OCI-LY7 (cell line): Measurements from ENCODE around the gene DPM3.

ENCODE experiments used
- EZH2phosphoT487 ChIP-seq: fragments of 200-600 bp; sonication (generic); IDR thresholded peaks from 2 replicates; pipeline ENCODE4 v1.6.1; 2018; ENCODE audit warnings: low read depth, borderline replicate concordance, mild to moderate bottlenecking, mixed run types, antibody characterized with exemption, low read length, moderate library complexity, mixed read lengths
- TF ChIP-seq, protein P1 (sequence below): fragments of 200-600 bp; sonication (generic); conservative IDR thresholded peaks from 2 replicates; pipeline ENCODE4 v1.5.1; 2014; ENCODE audit warnings: mild to moderate bottlenecking, antibody characterized with exemption, low read length, moderate library complexity, mixed read lengths

DNA sequence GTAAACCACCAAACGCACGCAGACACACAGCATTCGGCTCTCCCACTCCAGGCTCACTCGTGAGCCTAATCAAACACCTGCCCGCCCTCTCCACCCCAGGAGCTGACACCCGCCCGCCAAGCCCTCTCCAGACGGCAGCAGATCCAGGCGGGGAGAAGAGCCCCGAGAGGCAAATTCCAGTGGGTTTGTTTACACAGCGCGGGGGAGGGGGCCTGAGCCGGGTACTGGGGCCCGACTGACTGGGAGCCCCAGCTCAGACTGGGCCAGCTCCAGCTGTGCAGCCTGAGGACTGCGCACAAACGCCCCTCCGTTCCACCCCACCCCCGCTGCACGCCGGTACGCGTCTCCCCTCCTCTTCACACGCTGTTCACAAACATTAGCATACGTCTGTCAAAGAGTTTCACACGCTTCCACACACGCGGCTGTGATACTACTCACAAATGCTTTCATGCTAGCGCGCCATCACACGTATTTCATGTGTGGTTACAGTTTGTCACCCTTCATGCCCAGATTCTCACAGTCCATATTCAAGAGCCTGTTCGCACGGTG is 13.7 kb downstream of the DPM3 start:
- TF ChIP-seq, protein P1, sequence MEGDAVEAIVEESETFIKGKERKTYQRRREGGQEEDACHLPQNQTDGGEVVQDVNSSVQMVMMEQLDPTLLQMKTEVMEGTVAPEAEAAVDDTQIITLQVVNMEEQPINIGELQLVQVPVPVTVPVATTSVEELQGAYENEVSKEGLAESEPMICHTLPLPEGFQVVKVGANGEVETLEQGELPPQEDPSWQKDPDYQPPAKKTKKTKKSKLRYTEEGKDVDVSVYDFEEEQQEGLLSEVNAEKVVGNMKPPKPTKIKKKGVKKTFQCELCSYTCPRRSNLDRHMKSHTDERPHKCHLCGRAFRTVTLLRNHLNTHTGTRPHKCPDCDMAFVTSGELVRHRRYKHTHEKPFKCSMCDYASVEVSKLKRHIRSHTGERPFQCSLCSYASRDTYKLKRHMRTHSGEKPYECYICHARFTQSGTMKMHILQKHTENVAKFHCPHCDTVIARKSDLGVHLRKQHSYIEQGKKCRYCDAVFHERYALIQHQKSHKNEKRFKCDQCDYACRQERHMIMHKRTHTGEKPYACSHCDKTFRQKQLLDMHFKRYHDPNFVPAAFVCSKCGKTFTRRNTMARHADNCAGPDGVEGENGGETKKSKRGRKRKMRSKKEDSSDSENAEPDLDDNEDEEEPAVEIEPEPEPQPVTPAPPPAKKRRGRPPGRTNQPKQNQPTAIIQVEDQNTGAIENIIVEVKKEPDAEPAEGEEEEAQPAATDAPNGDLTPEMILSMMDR = no peak
- no peak for TF ChIP-seq EZH2phosphoT487
